HepG2 (cell line): ENCODE data around the gene ECPAS. TPM values are rescaled to one million over a fixed set of nuclear protein-coding genes. Genes with fewer than 3 reads are reported as not detected.

Experiments
- ATAC-seq: fragments of 200-7000 bp; cut with Tn5 transposase; 3 replicates; pipeline ENCODE4 v1.9.1; 2020; ENCODE audit warnings: mild to moderate bottlenecking, moderate library complexity
- BruUV-seq: library from RNA; stranded (reverse); fragments of 400-500 nt; replicated peaks from 2 replicates; lab custom pipeline; 2021; lab: Mats Ljungman, UMichigan
- CTCF ChIA-PET: fragments of 300-600 bp; formaldehyde crosslinking; extraction: SDS; loops from one replicate; lab custom pipeline; 2021; ENCODE audit warnings: low total read pairs, inconsistent platforms, low intra/inter-chr PET ratio; lab: Yijun Ruan, JAX
- POLR2A ChIA-PET: fragments of 350-600 bp; sonication (Branson Sonifier 250); formaldehyde crosslinking; loops from one replicate; lab custom pipeline; 2020; ENCODE audit warnings: antibody characterized with exemption, inconsistent platforms; lab: Yijun Ruan, JAX
- DNase-seq: peaks from one replicate; pipeline ENCODE4 v3.0.0-alpha.2; 2015; ENCODE audit warnings: low spot score
- FAIRE-seq: peaks from 3 replicates; lab custom pipeline; 2011; peaks lifted over from hg19 to GRCh38; lab: Jason Lieb, UNC
- H2AFZ ChIP-seq: one replicate; pipeline ENCODE4 v1.6.1; 2011; ENCODE audit warnings: low read length, inconsistent platforms
- H3K27ac ChIP-seq: fragments of 300-600 bp; 3 replicates; pipeline ENCODE4 v1.8.0; 2011; ENCODE audit warnings: mixed run types, mild to moderate bottlenecking, mixed read lengths, low read length, inconsistent platforms; ENCODE audit not compliant: insufficient read depth; ENCODE audit errors: extremely low read length
- H3K27me3 ChIP-seq, 2 experiments: fragments of 200-600 bp in 1 of 2; 2 replicates in 1 of 2; 3 replicates in 1 of 2; pipeline versions ENCODE4 v1.6.0 to v1.8.0; 2011; ENCODE audit warnings: low read length in 2 of 2, mild to moderate bottlenecking in 2 of 2, moderate library complexity in 2 of 2, inconsistent platforms in 1 of 2; ENCODE audit not compliant: insufficient read depth in 2 of 2, control insufficient read depth in 1 of 2
- H3K36me3 ChIP-seq, 2 experiments: fragments of 200-600 bp in 1 of 2; replicated peaks in 1 of 2; 2 replicates in 1 of 2; 3 replicates in 1 of 2; pipeline versions ENCODE4 v1.5.1 to v1.8.0; 2011; ENCODE audit warnings: low read length in 2 of 2, inconsistent platforms in 1 of 2; ENCODE audit not compliant: insufficient read depth in 2 of 2, control insufficient read depth in 1 of 2
- H3K4me1 ChIP-seq: 2 replicates; pipeline ENCODE4 v1.5.1; 2012; ENCODE audit warnings: low read length, inconsistent platforms; ENCODE audit not compliant: insufficient read depth
- H3K4me2 ChIP-seq: 2 replicates; pipeline ENCODE4 v1.6.0; 2011; ENCODE audit warnings: low read depth, low read length, inconsistent platforms
- H3K4me3 ChIP-seq, 3 experiments: fragments of 200-600 bp in 1 of 3; sonication (generic), shearing (Covaris generic) in 1 of 3; replicated peaks in 1 of 3; 2 replicates each; pipeline ENCODE4 v1.5.1; 2011 to 2016; ENCODE audit warnings: low read length in 3 of 3, inconsistent platforms in 2 of 3, low read depth in 2 of 3, mild to moderate bottlenecking in 2 of 3, control low read depth in 1 of 3, mixed read lengths in 1 of 3; ENCODE audit not compliant: insufficient read depth in 1 of 3
- H3K79me2 ChIP-seq: one replicate; pipeline ENCODE4 v1.6.1; 2011; ENCODE audit warnings: low read length, inconsistent platforms; ENCODE audit not compliant: insufficient read depth
- H3K9ac ChIP-seq: 2 replicates; pipeline ENCODE4 v1.6.0; 2011; ENCODE audit warnings: mild to moderate bottlenecking, low read depth, low read length, inconsistent platforms; ENCODE audit not compliant: insufficient read depth
- H3K9me3 ChIP-seq: 2 replicates; pipeline ENCODE4 v1.5.1; 2012; ENCODE audit warnings: mild to moderate bottlenecking, low read length
- H4K20me1 ChIP-seq: 2 replicates; pipeline ENCODE4 v1.6.0; 2011; ENCODE audit warnings: inconsistent platforms, mild to moderate bottlenecking, low read length, moderate library complexity; ENCODE audit not compliant: insufficient read depth
- EED ChIP-seq: sonication (generic); formaldehyde crosslinking; IDR thresholded peaks from 2 replicates; pipeline ENCODE4 v1.5.0; 2020; ENCODE audit warnings: mild to moderate bottlenecking, missing genetic modification reagents
- FOXA3 ChIP-seq: IDR thresholded peaks from 2 replicates; pipeline ENCODE4 v1.6.1; 2016; ENCODE audit warnings: missing genetic modification reagents, missing compliant biosample characterization
- MAZ ChIP-seq, 2 experiments: sonication (generic) in 1 of 2; formaldehyde crosslinking in 1 of 2; IDR thresholded peaks; 2 replicates each; pipeline versions ENCODE4 v1.5.0 to v1.6.1; 2012 to 2020; ENCODE audit warnings: low read depth in 2 of 2, mild to moderate bottlenecking in 2 of 2, borderline replicate concordance in 1 of 2, improper control_type of control experiment in 1 of 2, low read length in 1 of 2, missing genetic modification reagents in 1 of 2, moderate library complexity in 1 of 2
- MIXL1 ChIP-seq: IDR thresholded peaks from 2 replicates; pipeline ENCODE4 v1.6.1; 2016
- SMAD1 ChIP-seq: sonication (generic); formaldehyde crosslinking; IDR thresholded peaks from 2 replicates; pipeline ENCODE4 v1.4.0; 2020; ENCODE audit warnings: missing genetic modification reagents, low read depth, mild to moderate bottlenecking, borderline replicate concordance
- ZNF468 ChIP-seq: sonication (generic); formaldehyde crosslinking; IDR thresholded peaks from 2 replicates; pipeline ENCODE4 v1.8.0; 2022; ENCODE audit warnings: mild to moderate bottlenecking, moderate library complexity, missing genetic modification reagents
- ZNF496 ChIP-seq: sonication (generic); formaldehyde crosslinking; IDR thresholded peaks from 2 replicates; pipeline ENCODE4 v1.8.1; 2023; ENCODE audit warnings: mild to moderate bottlenecking, moderate library complexity, missing genetic modification reagents; ENCODE audit not compliant: insufficient replicate concordance
- ZSCAN31 ChIP-seq: sonication (generic); formaldehyde crosslinking; IDR thresholded peaks from 2 replicates; pipeline ENCODE4 v1.5.0; 2020; ENCODE audit warnings: low read depth, mild to moderate bottlenecking, missing genetic modification reagents
- in situ Hi-C: cut with HindIII; loops from 2 replicates; pipeline ENCODE4 v1.10.0; 2017; ENCODE audit warnings: low pct_unique_long_range_greater_than_20kb; ENCODE audit not compliant: extremely low pct_ligation_motif_present
- intact Hi-C: fragments of 100-400 bp; cut with micrococcal nuclease; formaldehyde crosslinking; loops from one replicate; pipeline ENCODE4 v1.10.0; 2022; ENCODE audit not compliant: unreplicated experiment
- polyA plus RNA-seq, 8 experiments: library from polyadenylated mRNA; depleted of rRNA in 3 of 8; stranded (reverse) in 7 of 8; unstranded in 1 of 8; fragments of >200 nt; fragmentation: Illumina TruSeq in 4 of 8; extraction: Trizol in 4 of 8; gene quantifications; 2 replicates each; pipeline versions ENCODE4 v1.2.1 to v1.2.3, GENCODE V29; 2011 to 2016; ENCODE audit warnings: low read depth in 4 of 8, missing spikeins in 1 of 8, mixed read lengths in 1 of 8; ENCODE audit not compliant: insufficient read depth in 1 of 8
- total RNA-seq, 5 experiments: library from RNA; depleted of rRNA; stranded (reverse); fragments of >200 nt; fragmentation: Illumina TruSeq; extraction: Trizol; gene quantifications; 2 replicates each; pipeline ENCODE4 v1.2.3, GENCODE V29; 2016; ENCODE audit warnings: low read depth in 1 of 5
- TF ChIP-seq, protein P1 (sequence below): IDR thresholded peaks from 2 replicates; pipeline ENCODE4 v1.4.0; 2020; ENCODE audit warnings: mild to moderate bottlenecking, missing genetic modification reagents

The ECPAS gene
- total and polyA plus RNA-seq, 2 of the 13 experiments (the other 11 are each of a cell fraction or from before 2014, with no cell fraction given) = 35.3 to 58.0 TPM

GRCh38 chr9:111350556-111350955, 133.6 kb downstream of the ECPAS start:
- Histone ChIP-seq H3K27me3 (peaks cover 0 to 15% of the 10 kb centered on the region in 2 experiments; a peak in 4 of 5 replicates), H3K4me3 (no peak overlapping the region), H3K27ac (no peak overlapping the region), H3K79me2 (no peaks in the 10 kb centered on the region), H3K9ac (no peak overlapping the region), H4K20me1 (no peaks in the 10 kb centered on the region), H2AFZ (no peak overlapping the region), H3K4me2 (no peak overlapping the region), H3K36me3 (no peaks in the 10 kb centered on the region), H3K9me3 (no peaks in the 10 kb centered on the region), H3K4me1 (peaks cover 40% of the 10 kb centered on the region)
- intact Hi-C loops (no loop called here), in situ Hi-C loops (no loop called here)
- ChIA-PET POLR2A (no interaction called here), CTCF (no interaction called here)
- no peak for FAIRE-seq
- no peak for DNase-seq
- no peak for ATAC-seq
- TF ChIP-seq ZNF468 (CRISPR knock-in tag) = no peak
- no peak for TF ChIP-seq SMAD1 (CRISPR knock-in tag)
- TF ChIP-seq ZNF496 (CRISPR knock-in tag) = no peak
- TF ChIP-seq MAZ (IDR thresholded peaks at IDR 0.05; ENCODE audit: borderline replicate concordance, low read depth, low read length) = no peak
- TF ChIP-seq MAZ (CRISPR knock-in tag; IDR thresholded peaks at IDR 0.05; ENCODE audit: low read depth) = no peak
- TF ChIP-seq, protein P1, sequence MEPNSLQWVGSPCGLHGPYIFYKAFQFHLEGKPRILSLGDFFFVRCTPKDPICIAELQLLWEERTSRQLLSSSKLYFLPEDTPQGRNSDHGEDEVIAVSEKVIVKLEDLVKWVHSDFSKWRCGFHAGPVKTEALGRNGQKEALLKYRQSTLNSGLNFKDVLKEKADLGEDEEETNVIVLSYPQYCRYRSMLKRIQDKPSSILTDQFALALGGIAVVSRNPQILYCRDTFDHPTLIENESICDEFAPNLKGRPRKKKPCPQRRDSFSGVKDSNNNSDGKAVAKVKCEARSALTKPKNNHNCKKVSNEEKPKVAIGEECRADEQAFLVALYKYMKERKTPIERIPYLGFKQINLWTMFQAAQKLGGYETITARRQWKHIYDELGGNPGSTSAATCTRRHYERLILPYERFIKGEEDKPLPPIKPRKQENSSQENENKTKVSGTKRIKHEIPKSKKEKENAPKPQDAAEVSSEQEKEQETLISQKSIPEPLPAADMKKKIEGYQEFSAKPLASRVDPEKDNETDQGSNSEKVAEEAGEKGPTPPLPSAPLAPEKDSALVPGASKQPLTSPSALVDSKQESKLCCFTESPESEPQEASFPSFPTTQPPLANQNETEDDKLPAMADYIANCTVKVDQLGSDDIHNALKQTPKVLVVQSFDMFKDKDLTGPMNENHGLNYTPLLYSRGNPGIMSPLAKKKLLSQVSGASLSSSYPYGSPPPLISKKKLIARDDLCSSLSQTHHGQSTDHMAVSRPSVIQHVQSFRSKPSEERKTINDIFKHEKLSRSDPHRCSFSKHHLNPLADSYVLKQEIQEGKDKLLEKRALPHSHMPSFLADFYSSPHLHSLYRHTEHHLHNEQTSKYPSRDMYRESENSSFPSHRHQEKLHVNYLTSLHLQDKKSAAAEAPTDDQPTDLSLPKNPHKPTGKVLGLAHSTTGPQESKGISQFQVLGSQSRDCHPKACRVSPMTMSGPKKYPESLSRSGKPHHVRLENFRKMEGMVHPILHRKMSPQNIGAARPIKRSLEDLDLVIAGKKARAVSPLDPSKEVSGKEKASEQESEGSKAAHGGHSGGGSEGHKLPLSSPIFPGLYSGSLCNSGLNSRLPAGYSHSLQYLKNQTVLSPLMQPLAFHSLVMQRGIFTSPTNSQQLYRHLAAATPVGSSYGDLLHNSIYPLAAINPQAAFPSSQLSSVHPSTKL (CRISPR knock-in tag) = no peak
- TF ChIP-seq ZSCAN31 (CRISPR knock-in tag) = no peak
- no peak for TF ChIP-seq MIXL1 (CRISPR knock-in tag)
- TF ChIP-seq EED (CRISPR knock-in tag) = no peak
- no peak for TF ChIP-seq FOXA3 (CRISPR knock-in tag)
- no TSS peak for BruUV-seq
